Karpas-422 (cell line): ENCODE measurements around the gene ARPC4. TPM values are rescaled to one million over a fixed set of nuclear protein-coding genes. Genes with fewer than 3 reads are reported as not detected.

Experiments used
- DNase-seq: peaks from one replicate; pipeline ENCODE4 v3.0.0-alpha.2; 2015
- H2AFZ ChIP-seq: fragments of 200-600 bp; sonication (generic); 2 replicates; pipeline ENCODE4 v1.6.1; 2014; ENCODE audit warnings: antibody characterized with exemption, low read length, mixed read lengths
- H3K27ac ChIP-seq: fragments of 200-600 bp; sonication (generic); 2 replicates; pipeline ENCODE4 v1.5.1; 2014; ENCODE audit warnings: mild to moderate bottlenecking, low read length, moderate library complexity
- H3K27me3 ChIP-seq: fragments of 200-600 bp; sonication (generic); 2 replicates; pipeline ENCODE4 v1.6.1; 2014; ENCODE audit warnings: low read length, mixed read lengths
- H3K36me3 ChIP-seq: fragments of 200-600 bp; sonication (generic); 2 replicates; pipeline ENCODE4 v1.6.1; 2014; ENCODE audit warnings: low read length, mixed read lengths; ENCODE audit not compliant: insufficient read depth
- H3K4me1 ChIP-seq: fragments of 200-600 bp; sonication (generic); 2 replicates; pipeline ENCODE4 v1.6.1; 2014; ENCODE audit warnings: mild to moderate bottlenecking, low read length, mixed read lengths
- H3K4me2 ChIP-seq: fragments of 200-600 bp; sonication (generic); 2 replicates; pipeline ENCODE4 v1.6.1; 2014; ENCODE audit warnings: low read length, low read depth, mild to moderate bottlenecking; ENCODE audit not compliant: poor library complexity, severe bottlenecking
- H3K4me3 ChIP-seq: fragments of 200-600 bp; sonication (generic); 2 replicates; pipeline ENCODE4 v1.5.1; 2014; ENCODE audit warnings: mild to moderate bottlenecking, antibody characterized with exemption, low read length, mixed read lengths
- H3K79me2 ChIP-seq: fragments of 200-600 bp; sonication (generic); 2 replicates; pipeline ENCODE4 v1.6.1; 2014; ENCODE audit warnings: mild to moderate bottlenecking, low read length, mixed read lengths
- H3K9ac ChIP-seq: fragments of 200-600 bp; sonication (generic); 2 replicates; pipeline ENCODE4 v1.6.0; 2014; ENCODE audit warnings: low read length
- H3K9me2 ChIP-seq: fragments of 200-600 bp; sonication (generic), shearing (Covaris generic); replicated peaks from 2 replicates; pipeline ENCODE4 v1.6.0; 2014; ENCODE audit warnings: mild to moderate bottlenecking, low read length, moderate library complexity; ENCODE audit not compliant: insufficient read depth
- H3K9me3 ChIP-seq: fragments of 300-700, 200-600 bp; sonication (generic); 2 replicates; pipeline ENCODE4 v1.6.1; 2014; ENCODE audit warnings: low read length, mixed read lengths
- H4K20me1 ChIP-seq: fragments of 200-600 bp; sonication (generic); 2 replicates; pipeline ENCODE4 v1.6.1; 2014; ENCODE audit warnings: mild to moderate bottlenecking, antibody characterized with exemption, low read length, low read depth; ENCODE audit not compliant: insufficient read depth
- total RNA-seq: library from RNA; depleted of rRNA; stranded (reverse); fragments of >200 nt; shearing (Covaris generic); gene quantifications from 2 replicates; pipeline ENCODE4 v1.2.3, GENCODE V29; 2014; ENCODE audit warnings: low replicate concordance; rRNA removed

Gene ARPC4
- total RNA-seq = 102 and 123 TPM in 2 replicates

GRCh38 chr3:9792405-9793160, at the start of gene ARPC4, which contains the start of gene TADA3:
TSS of gene ARPC4 (plus strand) at chr3:9793082. CDS start at chr3:9793122, 40 bp downstream.
TSS of gene TADA3 (minus strand) at chr3:9792473. CDS start at chr3:9791466, 1,007 bp downstream.
- no peaks in the 10 kb centered on the region for H3K27me3 ChIP-seq
- H3K4me2 ChIP-seq = peak within 1 kb of the TSS; percentile 100
- no peaks in the 10 kb centered on the region for H3K9me2 ChIP-seq
- peak within 1 kb of the TSS; percentile 73; the same call in 1 of the 2 replicates for H2AFZ ChIP-seq
- H3K9ac ChIP-seq = peak within 1 kb of the TSS; percentile 100
- H3K9me3 ChIP-seq = no peaks in the 10 kb centered on the region
- peak within 1 kb of the TSS; percentile 93 for H3K27ac ChIP-seq
- H3K4me3 ChIP-seq = peak within 1 kb of the TSS; percentile 91
- peaks cover 21% of the 10 kb centered on the region; the same call in 1 of the 2 replicates for H4K20me1 ChIP-seq
- H3K4me1 ChIP-seq = peaks cover 30% of the 10 kb centered on the region
- DNase-seq = peak; percentile 97
- H3K36me3 ChIP-seq = peaks cover 27% of the 10 kb centered on the region
- peaks cover 65% of the 10 kb centered on the region for H3K79me2 ChIP-seq

- DNase-seq = no peak
- H3K27me3 ChIP-seq = no peaks in the 10 kb centered on the region
- H3K4me1 ChIP-seq = no peaks in the 10 kb centered on the region
- no peaks in the 10 kb centered on the region for H3K9me2 ChIP-seq
- no peaks in the 10 kb centered on the region for H4K20me1 ChIP-seq
- no peak overlapping the region for H3K4me3 ChIP-seq
- peaks cover 58% of the 10 kb centered on the region; the same call in 1 of the 2 replicates for H3K36me3 ChIP-seq
- no peak overlapping the region for H2AFZ ChIP-seq
- no peak overlapping the region for H3K27ac ChIP-seq
- no peak overlapping the region for H3K4me2 ChIP-seq
- no peak overlapping the region for H3K9ac ChIP-seq
- no peaks in the 10 kb centered on the region for H3K9me3 ChIP-seq
- H3K79me2 ChIP-seq = 0 out of 2 replicates have a peak, but pooled peaks cover under 1% of the 10 kb centered on the region
Measured at GRCh38 chr3:9743548-9743947, 49.3 kb upstream of the ARPC4 start.

GRCh38 chr3:9744162-9744561, 48.7 kb upstream of the ARPC4 start:
- Histone ChIP-seq H3K79me2 (no peaks in the 10 kb centered on the region), H3K4me1 (peaks cover 3% of the 10 kb centered on the region), H3K4me2 (no peak overlapping the region), H3K9me2 (no peaks in the 10 kb centered on the region), H2AFZ (no peak overlapping the region), H3K36me3 (peaks cover 52% of the 10 kb centered on the region; the same call in 1 of the 2 replicates), H3K4me3 (no peak overlapping the region), H3K27me3 (no peaks in the 10 kb centered on the region), H4K20me1 (no peaks in the 10 kb centered on the region), H3K9me3 (no peaks in the 10 kb centered on the region), H3K9ac (no peak overlapping the region), H3K27ac (no peak overlapping the region)
- no peak for DNase-seq

- Histone ChIP-seq H3K79me2 (peaks cover 3% of the 10 kb centered on the region), H3K9me2 (no peaks in the 10 kb centered on the region), H3K4me1 (peaks cover 10% of the 10 kb centered on the region), H3K9me3 (no peaks in the 10 kb centered on the region), H3K27ac (no peak overlapping the region), H3K27me3 (no peaks in the 10 kb centered on the region), H3K4me3 (no peak overlapping the region), H2AFZ (no peak overlapping the region), H3K9ac (no peak overlapping the region), H3K36me3 (peaks cover 46% of the 10 kb centered on the region; the same call in 1 of the 2 replicates), H4K20me1 (no peaks in the 10 kb centered on the region), H3K4me2 (no peak overlapping the region)
- DNase-seq = no peak
Measured at GRCh38 chr3:9745521-9745920, 47.4 kb upstream of the ARPC4 start.

GRCh38 chr3:9746330-9746729, 46.6 kb upstream of the ARPC4 start:
- no peaks in the 10 kb centered on the region for H3K9me3 ChIP-seq
- H4K20me1 ChIP-seq = no peaks in the 10 kb centered on the region
- H3K4me3 ChIP-seq = no peak overlapping the region
- H3K79me2 ChIP-seq = peaks cover 11% of the 10 kb centered on the region
- DNase-seq = no peak
- H2AFZ ChIP-seq = no peak overlapping the region
- H3K27ac ChIP-seq = no peak overlapping the region
- no peak overlapping the region for H3K9ac ChIP-seq
- peaks cover 40% of the 10 kb centered on the region; the same call in 1 of the 2 replicates for H3K36me3 ChIP-seq
- H3K9me2 ChIP-seq = no peaks in the 10 kb centered on the region
- H3K4me1 ChIP-seq = peaks cover 18% of the 10 kb centered on the region
- no peaks in the 10 kb centered on the region for H3K27me3 ChIP-seq
- H3K4me2 ChIP-seq = no peak overlapping the region

- no peaks in the 10 kb centered on the region for H3K9me3 ChIP-seq
- peaks cover 28% of the 10 kb centered on the region for H3K4me1 ChIP-seq
- no peak overlapping the region for H3K9ac ChIP-seq
- H3K27ac ChIP-seq = no peak overlapping the region
- H3K9me2 ChIP-seq = no peaks in the 10 kb centered on the region
- H3K79me2 ChIP-seq = peaks cover 19% of the 10 kb centered on the region
- H3K4me2 ChIP-seq = no peak overlapping the region
- H4K20me1 ChIP-seq = no peaks in the 10 kb centered on the region
- H3K4me3 ChIP-seq = no peak overlapping the region
- H2AFZ ChIP-seq = no peak overlapping the region
- H3K36me3 ChIP-seq = peaks cover 35% of the 10 kb centered on the region; the same call in 1 of the 2 replicates
- no peak for DNase-seq
- no peaks in the 10 kb centered on the region for H3K27me3 ChIP-seq
Measured at GRCh38 chr3:9747267-9747666, 45.6 kb upstream of the ARPC4 start.

- Histone ChIP-seq H3K9me2 (no peaks in the 10 kb centered on the region), H2AFZ (no peak overlapping the region), H3K9me3 (no peaks in the 10 kb centered on the region), H3K27me3 (no peaks in the 10 kb centered on the region), H3K4me3 (no peak overlapping the region), H3K79me2 (peaks cover 19% of the 10 kb centered on the region), H3K4me1 (peaks cover 32% of the 10 kb centered on the region), H4K20me1 (no peaks in the 10 kb centered on the region), H3K27ac (no peak overlapping the region), H3K9ac (no peak overlapping the region), H3K36me3 (peaks cover 28% of the 10 kb centered on the region; the same call in 1 of the 2 replicates), H3K4me2 (no peak overlapping the region)
- no peak for DNase-seq
Measured at GRCh38 chr3:9748031-9748430, 44.9 kb upstream of the ARPC4 start.

- Histone ChIP-seq H3K4me1 (peaks cover 32% of the 10 kb centered on the region), H3K4me3 (peak overlapping the region; percentile 75), H3K27me3 (no peaks in the 10 kb centered on the region), H3K9me3 (no peaks in the 10 kb centered on the region), H3K27ac (peak overlapping the region; percentile 67), H2AFZ (no peak overlapping the region), H3K9me2 (no peaks in the 10 kb centered on the region), H3K4me2 (peak overlapping the region; percentile 87), H3K9ac (peak overlapping the region; percentile 74), H3K79me2 (peaks cover 19% of the 10 kb centered on the region), H4K20me1 (no peaks in the 10 kb centered on the region), H3K36me3 (peaks cover 26% of the 10 kb centered on the region; the same call in 1 of the 2 replicates)
- no peak for DNase-seq
Measured at GRCh38 chr3:9749296-9749644, 43.6 kb upstream of the ARPC4 start.
